ENCODE data around the gene CIROP.

GRCh38 chr14:23068789-23069412 lies 35.9 kb downstream of the CIROP start:
- no peak for TF ChIP-seq SIN3A (IDR thresholded peaks at IDR 0.05; ENCODE audit: borderline replicate concordance, insufficient read depth, low read length)
- TF ChIP-seq POLR2AphosphoS5 (IDR thresholded peaks at IDR 0.05; ENCODE audit: low read depth, low read length): no peak
- TF ChIP-seq REST (IDR thresholded peaks at IDR 0.05; ENCODE audit: insufficient read depth in 1 of 2, low read depth in 2 of 2, low read length in 2 of 2): no peak
